GM20431 (cell line): ENCODE results near the gene CWH43.
"Not testable (repeated sequence)": the region's sequence is repeated elsewhere in the genome, so short reads cannot be mapped to it uniquely, and the experiment has no call there.

Source experiments
- in situ Hi-C: fragments of 300-500 bp; cut with MseI, MboI; formaldehyde crosslinking; loops from one replicate; pipeline ENCODE4 v1.15.0; 2020; ENCODE audit warnings: low sequenced_read_pairs; ENCODE audit not compliant: unreplicated experiment

CWH43 gene

DNA sequence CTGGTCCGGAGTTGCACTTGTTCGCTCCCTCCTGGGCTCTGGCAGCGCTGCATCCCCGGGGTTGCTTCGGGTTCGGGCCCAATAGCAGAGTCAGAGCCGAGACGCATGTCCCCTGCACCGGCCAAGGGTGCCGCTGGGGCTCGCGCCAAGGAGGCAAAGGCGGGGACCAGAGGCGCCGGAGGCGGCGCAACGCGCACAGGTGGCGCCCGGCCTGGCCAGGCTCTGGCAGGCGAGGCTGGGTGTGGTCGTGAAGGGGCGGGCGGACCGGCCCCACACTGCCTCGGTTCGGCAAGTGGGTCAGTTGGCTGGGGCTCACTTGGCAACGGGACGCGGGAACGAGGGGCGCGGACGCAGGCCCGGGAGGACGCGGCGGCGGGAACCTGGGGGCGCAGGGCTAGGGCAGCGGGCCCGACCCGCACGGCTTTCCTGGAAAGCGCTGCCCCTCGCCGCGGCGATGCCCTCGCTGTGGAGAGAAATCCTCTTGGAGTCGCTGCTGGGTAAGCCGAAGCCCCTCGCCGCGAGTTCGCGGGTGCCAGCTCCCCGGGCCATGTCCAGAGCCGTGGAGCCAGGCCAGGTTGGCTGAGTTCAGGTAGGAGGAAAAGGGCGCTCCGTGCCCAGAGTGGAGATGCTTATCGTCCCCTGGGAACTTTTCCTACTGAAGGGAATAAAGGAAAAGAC is at the start of gene CWH43:
Gene CWH43, plus strand, starts transcription at position 300 of the 678 bp plus-strand sequence. Its CDS starts 155 bp downstream, at position 455.
- in situ Hi-C loops = no loop called here

- in situ Hi-C loops = no loop called here
Observed at GRCh38 chr4:48937033-48937432, 49.0 kb upstream of the CWH43 start.

GRCh38 chr4:48938831-48939230 is 47.2 kb upstream of the CWH43 start:
- in situ Hi-C loops = no loop called here

DNA sequence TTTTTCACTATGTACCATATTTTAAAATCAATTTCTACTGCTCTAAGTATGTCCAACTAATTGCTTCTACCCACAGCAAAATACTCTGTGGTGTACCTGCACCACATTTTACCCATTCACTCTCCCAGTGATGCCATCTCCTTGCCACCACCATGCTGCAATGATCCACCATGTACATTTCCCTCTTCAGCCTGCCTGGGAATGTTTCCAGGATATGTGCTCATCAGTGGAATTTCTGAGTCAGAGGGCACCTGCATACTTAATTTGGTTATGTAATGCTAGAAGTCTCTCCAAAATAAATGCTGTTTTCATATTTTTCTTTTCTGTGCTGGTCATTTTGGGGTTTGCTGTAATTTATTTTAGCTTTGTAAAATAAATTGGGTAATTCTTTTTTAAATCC is 46.3 kb upstream of the CWH43 start:
- in situ Hi-C loops = no loop called here

GRCh38 chr4:48943387-48943786 is 42.7 kb upstream of the CWH43 start:
- in situ Hi-C loops = no loop called here

DNA sequence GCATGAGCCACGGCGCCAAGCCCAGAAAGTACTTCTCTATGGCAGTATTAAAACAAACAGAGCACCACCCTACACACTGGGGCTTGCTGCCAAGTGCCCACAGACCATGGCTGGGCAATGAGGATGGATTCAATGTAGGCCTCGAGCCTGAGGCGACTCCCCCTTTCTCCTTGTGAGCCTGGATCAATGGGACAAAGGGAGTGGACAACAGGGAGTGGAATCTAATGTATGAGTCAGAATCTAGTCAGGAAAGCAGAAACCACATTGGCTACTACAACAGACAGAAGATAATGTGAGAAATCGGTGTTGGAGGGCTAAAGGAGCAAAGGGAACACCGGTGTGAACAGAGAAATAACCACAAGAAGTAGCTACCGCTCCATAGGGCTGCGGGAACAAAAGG is 41.8 kb upstream of the CWH43 start:
- in situ Hi-C loops = no loop called here

DNA sequence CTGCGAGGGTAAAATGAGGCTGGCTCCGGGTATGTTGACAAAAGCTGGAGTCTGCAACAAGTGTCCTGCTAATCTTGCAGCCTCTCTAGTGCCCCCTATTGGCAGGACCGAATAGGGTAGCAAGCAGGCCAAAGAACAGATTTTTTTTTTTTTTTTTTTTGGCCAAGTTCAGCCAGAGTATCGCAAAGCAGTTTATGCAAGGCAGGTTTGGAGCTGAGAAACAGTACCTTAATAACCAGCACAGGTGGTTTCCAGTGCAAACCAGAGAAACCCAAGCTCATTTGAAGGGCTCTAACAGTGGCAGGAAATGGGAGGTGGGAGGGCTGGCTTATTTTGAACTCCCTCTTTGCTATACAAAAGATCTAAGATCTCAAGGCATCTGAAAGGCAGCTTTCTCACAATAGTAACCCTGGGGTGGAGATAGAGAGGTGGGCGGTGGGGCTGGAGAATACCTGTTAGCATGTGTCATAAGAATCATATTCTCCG is 41.3 kb upstream of the CWH43 start:
- in situ Hi-C loops = no loop called here

- in situ Hi-C loops = no loop called here
Observed at GRCh38 chr4:48945981-48946380, 40.1 kb upstream of the CWH43 start.

GRCh38 chr4:48947731-48948130 is 38.3 kb upstream of the CWH43 start:
- in situ Hi-C loops = no loop called here

DNA sequence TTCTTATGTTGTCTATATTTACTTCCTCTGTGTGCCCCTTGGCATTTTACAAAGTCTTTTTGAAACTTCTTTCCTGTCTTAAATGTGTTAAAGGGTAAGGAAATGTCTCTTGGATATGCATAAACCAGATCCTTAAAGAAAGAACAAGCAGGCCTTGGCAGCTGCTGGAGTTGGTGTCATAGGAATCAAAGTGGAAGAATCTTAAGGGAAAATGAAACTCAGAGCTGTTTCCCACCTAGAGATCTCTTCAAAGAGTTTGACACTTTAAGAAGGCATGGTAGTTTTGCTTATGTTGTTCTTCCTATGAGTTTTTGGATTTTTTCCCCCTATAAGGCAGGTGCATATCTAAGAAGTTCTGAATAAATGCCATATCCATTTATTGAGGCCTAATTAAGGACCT is 37.0 kb upstream of the CWH43 start:
- in situ Hi-C loops = no loop called here

DNA sequence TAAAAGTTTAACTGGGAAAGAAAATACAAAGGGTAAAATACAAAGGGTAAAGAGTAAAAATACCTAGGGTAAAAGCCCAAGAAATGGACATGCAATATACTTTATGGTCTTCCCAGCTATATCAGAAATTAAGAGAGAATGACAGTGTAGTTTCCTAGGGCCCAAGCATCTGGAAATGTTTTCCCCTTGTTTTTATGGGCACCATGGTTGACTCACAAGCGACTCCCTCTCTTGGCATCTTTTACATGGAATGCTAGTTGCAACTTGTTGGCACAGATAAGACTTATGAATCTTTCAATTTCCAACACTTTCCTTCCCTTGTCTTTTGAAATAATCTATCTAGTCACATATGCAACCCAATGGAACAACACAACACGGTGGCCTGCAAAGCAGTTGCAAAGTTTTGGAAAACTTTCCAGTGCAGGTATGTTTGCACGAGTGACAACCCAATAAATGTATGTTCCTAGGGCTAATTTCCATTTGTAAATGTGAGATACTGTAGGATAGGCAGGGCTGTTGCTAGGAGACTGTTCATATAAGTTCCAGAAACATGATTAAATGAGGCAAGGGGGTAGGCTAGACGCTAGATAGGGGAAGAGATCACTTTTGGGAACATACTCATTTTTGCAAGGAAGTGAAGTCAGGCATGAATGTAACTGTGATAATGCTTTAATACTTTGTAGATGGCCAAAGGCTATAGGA is 36.4 kb upstream of the CWH43 start:
- in situ Hi-C loops = no loop called here

DNA sequence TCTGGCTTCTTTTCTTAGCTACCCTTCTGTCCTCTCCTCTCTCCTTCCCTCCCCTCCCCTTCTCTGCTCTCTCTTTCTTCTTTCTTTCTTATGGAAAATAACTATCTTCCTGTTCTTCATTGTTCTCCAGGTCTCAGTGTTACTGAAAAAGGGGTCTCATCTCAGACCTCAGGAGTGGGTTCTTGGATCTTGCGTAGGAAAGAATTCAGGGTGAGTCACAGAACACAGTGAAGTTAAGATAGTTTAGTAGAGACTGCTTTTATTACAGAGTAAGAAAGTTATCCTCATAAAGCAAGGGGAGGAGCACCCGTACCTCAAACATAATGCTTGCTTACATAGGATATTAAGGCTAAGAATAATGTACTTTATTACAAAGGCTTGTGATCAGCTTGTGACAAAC is 31.8 kb upstream of the CWH43 start:
- in situ Hi-C loops = no loop called here

GRCh38 chr4:48957366-48957765 is 28.7 kb upstream of the CWH43 start:
- in situ Hi-C loops = not testable (repeated sequence)

GRCh38 chr4:48958582-48958981 is 27.5 kb upstream of the CWH43 start:
- in situ Hi-C loops = no loop called here

- in situ Hi-C loops = no loop called here
Observed at GRCh38 chr4:48960988-48961635, 25.0 kb upstream of the CWH43 start.

- in situ Hi-C loops = no loop called here
Observed at GRCh38 chr4:48962636-48963035, 23.4 kb upstream of the CWH43 start.

DNA sequence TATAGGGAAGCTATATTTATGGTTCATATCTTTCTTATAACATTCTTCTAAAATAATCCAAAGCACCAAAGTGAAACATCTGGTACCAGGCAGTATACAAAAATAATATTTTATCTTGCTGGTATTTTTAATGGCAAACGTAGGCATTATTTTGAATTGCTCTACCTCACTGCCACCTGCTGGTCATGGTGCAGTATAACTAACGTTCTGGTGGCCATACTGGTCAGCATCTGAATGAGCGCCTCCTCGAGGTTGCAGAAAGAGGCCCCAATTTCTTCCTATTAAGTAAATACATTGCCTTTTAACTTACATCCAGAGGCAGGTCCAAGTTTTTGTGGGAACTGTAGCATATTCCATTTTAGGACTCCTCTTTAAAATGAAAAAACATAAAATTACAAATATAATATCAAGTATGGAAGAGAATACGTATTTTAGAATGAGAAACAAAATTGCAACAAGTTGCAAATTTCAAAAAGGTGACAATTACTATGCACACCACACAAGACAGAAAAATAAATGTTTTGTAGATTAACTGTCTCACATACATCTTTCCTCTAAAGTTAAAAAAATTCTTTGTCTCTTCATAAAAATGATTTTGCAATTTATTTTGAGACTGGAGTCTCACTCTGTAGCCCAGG is 22.9 kb upstream of the CWH43 start:
- in situ Hi-C loops = no loop called here

DNA sequence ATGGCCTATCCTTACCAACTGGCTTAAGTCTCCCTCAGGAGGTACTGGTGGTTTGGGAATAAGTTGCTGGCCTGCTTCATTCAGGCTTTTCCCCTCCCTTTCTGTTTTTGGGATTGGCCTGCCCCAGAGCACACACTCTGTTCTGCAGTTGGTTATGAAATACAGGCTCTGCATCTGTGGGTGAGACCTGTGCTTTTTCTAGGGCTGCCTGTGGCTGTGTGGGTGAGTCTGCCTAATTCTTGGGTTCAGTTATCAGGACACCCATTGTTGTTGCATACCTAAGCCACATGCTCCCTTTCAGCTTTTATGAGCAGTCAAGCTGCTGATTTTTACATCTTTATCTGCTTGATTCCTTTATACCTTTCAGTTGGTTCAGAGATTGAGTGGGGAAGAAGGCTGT is 19.0 kb upstream of the CWH43 start:
- in situ Hi-C loops = no loop called here

DNA sequence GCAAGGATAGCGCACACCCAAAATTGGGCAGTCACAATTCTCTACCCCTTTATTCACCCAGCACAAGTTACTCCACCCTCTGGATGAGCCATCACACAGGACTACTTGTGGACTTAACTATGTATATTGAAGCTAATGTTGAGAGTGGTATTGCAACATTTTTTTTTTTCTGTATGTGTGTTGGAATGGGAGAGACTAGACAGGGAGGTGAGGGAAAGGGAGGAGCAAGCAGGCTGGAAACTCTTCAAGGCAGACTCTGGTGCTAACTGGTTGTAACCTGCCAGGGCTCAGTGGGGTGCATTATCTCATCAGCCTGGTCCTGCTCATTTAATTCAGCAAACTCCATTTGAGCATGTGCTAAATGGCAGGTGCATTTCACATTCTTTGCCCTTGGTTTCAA is 18.4 kb upstream of the CWH43 start:
- in situ Hi-C loops = no loop called here

GRCh38 chr4:48968814-48969213 is 17.3 kb upstream of the CWH43 start:
- in situ Hi-C loops = no loop called here

DNA sequence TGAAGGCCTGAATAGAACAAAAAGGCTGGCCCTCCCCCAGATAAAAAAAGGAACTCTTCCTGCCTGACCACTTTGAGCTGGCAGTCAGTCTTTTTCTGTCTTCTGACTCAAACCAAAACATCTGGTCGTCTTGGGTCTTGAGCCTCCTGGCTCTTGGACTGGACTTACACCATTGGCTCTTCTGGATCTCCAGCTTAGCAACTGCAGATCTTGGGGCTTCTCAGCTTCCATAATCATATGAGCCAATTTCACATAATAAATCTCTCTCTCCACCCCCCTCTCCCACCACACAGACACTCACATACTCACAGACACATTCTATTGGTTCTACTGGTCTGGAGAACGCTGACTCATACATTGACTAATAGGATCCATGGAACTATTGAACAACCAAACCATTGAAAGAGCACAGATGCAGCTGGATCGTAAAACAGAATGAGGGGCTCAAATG is 15.6 kb upstream of the CWH43 start:
- in situ Hi-C loops = no loop called here
